H9 (cell line): Measurements from ENCODE around the gene YAE1. TPM values are rescaled to one million over a fixed set of nuclear protein-coding genes. Genes with fewer than 3 reads are reported as not detected.

ENCODE experiments used
- DNase-seq: peaks from one replicate; pipeline ENCODE4 v3.0.0-alpha.2; 2017
- H2AFZ ChIP-seq: one replicate; pipeline ENCODE4 v1.6.1; 2013; ENCODE audit warnings: mild to moderate bottlenecking, low read length, control low read depth, moderate library complexity
- H2AK5ac ChIP-seq: 2 replicates; pipeline ENCODE4 v1.6.1; 2013; ENCODE audit warnings: low read length, control low read depth, mixed read lengths; ENCODE audit not compliant: insufficient read length
- H2BK120ac ChIP-seq: one replicate; pipeline ENCODE4 v1.6.1; 2013; ENCODE audit warnings: low read depth, mild to moderate bottlenecking, low read length, control low read depth, inconsistent platforms; ENCODE audit not compliant: poor library complexity, severe bottlenecking
- H2BK12ac ChIP-seq: 2 replicates; pipeline ENCODE4 v1.6.1; 2013; ENCODE audit warnings: low read length, control low read depth, mixed read lengths, low read depth; ENCODE audit not compliant: insufficient read length
- H2BK15ac ChIP-seq: 2 replicates; pipeline ENCODE4 v1.6.1; 2013; ENCODE audit warnings: low read depth, low read length, control low read depth
- H2BK20ac ChIP-seq: one replicate; pipeline ENCODE4 v1.6.1; 2013; ENCODE audit warnings: low read depth, mild to moderate bottlenecking, low read length, control low read depth, inconsistent platforms; ENCODE audit not compliant: poor library complexity, severe bottlenecking
- H2BK5ac ChIP-seq: 2 replicates; pipeline ENCODE4 v1.6.1; 2013; ENCODE audit warnings: low read length, control low read depth, mixed read lengths; ENCODE audit not compliant: insufficient read length
- H3K14ac ChIP-seq: 2 replicates; pipeline ENCODE4 v1.6.1; 2013; ENCODE audit warnings: low read length, control low read depth; ENCODE audit not compliant: insufficient read depth
- H3K18ac ChIP-seq: 2 replicates; pipeline ENCODE4 v1.6.1; 2013; ENCODE audit warnings: low read depth, mild to moderate bottlenecking, mixed read lengths, low read length, control low read depth; ENCODE audit not compliant: insufficient read length
- H3K23ac ChIP-seq: 2 replicates; pipeline ENCODE4 v1.6.1; 2013; ENCODE audit warnings: low read length, control low read depth, mixed read lengths, low read depth; ENCODE audit not compliant: insufficient read length
- H3K23me2 ChIP-seq: 2 replicates; pipeline ENCODE4 v1.6.1; 2013; ENCODE audit warnings: low read depth, mild to moderate bottlenecking, mixed read lengths, low read length, control low read depth; ENCODE audit not compliant: insufficient read length, poor library complexity, severe bottlenecking
- H3K27ac ChIP-seq: 2 replicates; pipeline ENCODE4 v1.5.1; 2013; ENCODE audit warnings: low read length, control low read depth, mixed read lengths, low read depth; ENCODE audit not compliant: insufficient read length
- H3K27me3 ChIP-seq: 2 replicates; pipeline ENCODE4 v1.6.1; 2013; ENCODE audit warnings: low read length, control low read depth, inconsistent platforms; ENCODE audit not compliant: insufficient read depth
- H3K4ac ChIP-seq: 2 replicates; pipeline ENCODE4 v1.6.1; 2013; ENCODE audit warnings: low read depth, mild to moderate bottlenecking, control low read depth, inconsistent platforms, low read length, moderate library complexity
- H3K4me1 ChIP-seq: 2 replicates; pipeline ENCODE4 v1.6.1; 2013; ENCODE audit warnings: low read length, control low read depth, inconsistent platforms; ENCODE audit not compliant: insufficient read depth
- H3K4me2 ChIP-seq: 2 replicates; pipeline ENCODE4 v1.6.1; 2013; ENCODE audit warnings: low read length, control low read depth, mixed read lengths; ENCODE audit not compliant: insufficient read length, insufficient read depth
- H3K56ac ChIP-seq: 2 replicates; pipeline ENCODE4 v1.6.1; 2013; ENCODE audit warnings: low read depth, mild to moderate bottlenecking, mixed read lengths, low read length, control low read depth; ENCODE audit not compliant: insufficient read length
- H3K79me1 ChIP-seq: 2 replicates; pipeline ENCODE4 v1.6.1; 2013; ENCODE audit warnings: low read depth, mild to moderate bottlenecking, moderate library complexity, low read length, control low read depth, inconsistent platforms; ENCODE audit not compliant: insufficient read depth, poor library complexity, severe bottlenecking
- H3K79me2 ChIP-seq: 2 replicates; pipeline ENCODE4 v1.6.1; 2013; ENCODE audit warnings: low read length, control low read depth, inconsistent platforms; ENCODE audit not compliant: insufficient read depth
- H3K9ac ChIP-seq: 2 replicates; pipeline ENCODE4 v1.6.1; 2013; ENCODE audit warnings: low read length, control low read depth, mixed read lengths; ENCODE audit not compliant: insufficient read length; ENCODE audit errors: extremely low read depth
- H3K9me3 ChIP-seq: one replicate; pipeline ENCODE4 v1.6.1; 2013; ENCODE audit warnings: low read depth, low read length, inconsistent platforms; ENCODE audit not compliant: control insufficient read depth
- H3T11ph ChIP-seq: one replicate; pipeline ENCODE4 v1.6.1; 2013; ENCODE audit warnings: mild to moderate bottlenecking, low read length, control low read depth, inconsistent platforms
- H4K20me1 ChIP-seq: one replicate; pipeline ENCODE4 v1.6.1; 2013; ENCODE audit not compliant: control insufficient read depth, insufficient read length, insufficient read depth
- H4K5ac ChIP-seq: 2 replicates; pipeline ENCODE4 v1.6.1; 2013; ENCODE audit warnings: low read depth, mild to moderate bottlenecking, mixed read lengths, low read length, control low read depth; ENCODE audit not compliant: insufficient read length
- H4K8ac ChIP-seq: replicated peaks from 2 replicates; pipeline ENCODE4 v1.6.1; 2013; ENCODE audit warnings: low read length, control low read depth, mixed read lengths, low read depth; ENCODE audit not compliant: insufficient read length
- H4K91ac ChIP-seq: 2 replicates; pipeline ENCODE4 v1.6.1; 2013; ENCODE audit warnings: low read depth, mild to moderate bottlenecking, moderate library complexity, mixed read lengths, low read length, control low read depth; ENCODE audit not compliant: insufficient read length
- H3K27ac Mint-ChIP-seq, 3 experiments: 2 replicates in 2 of 3; 3 replicates in 1 of 3; pipeline ENCODE4 v1.8.0; 2020 to 2021; ENCODE audit warnings: mixed read lengths in 3 of 3, mild to moderate bottlenecking in 1 of 3, moderate library complexity in 1 of 3
- H3K27me3 Mint-ChIP-seq: 2 replicates; pipeline ENCODE4 v1.8.0; 2021; ENCODE audit warnings: low read depth, mild to moderate bottlenecking, moderate library complexity, mixed read lengths
- H3K36me3 Mint-ChIP-seq, 3 experiments: 2 replicates in 2 of 3; 3 replicates in 1 of 3; pipeline ENCODE4 v1.8.0; 2020 to 2021; ENCODE audit warnings: low read depth in 3 of 3, mixed read lengths in 3 of 3; ENCODE audit not compliant: insufficient read depth in 1 of 3
- H3K4me1 Mint-ChIP-seq, 2 experiments: 2 replicates each; pipeline ENCODE4 v1.8.0; 2020; ENCODE audit warnings: mixed read lengths in 2 of 2
- H3K4me3 Mint-ChIP-seq, 2 experiments: 2 replicates in 1 of 2; 3 replicates in 1 of 2; pipeline ENCODE4 v1.8.0; 2020 to 2021; ENCODE audit warnings: mild to moderate bottlenecking in 2 of 2, mixed read lengths in 2 of 2, moderate library complexity in 1 of 2
- H3K9me3 Mint-ChIP-seq, 2 experiments: 2 replicates in 1 of 2; 3 replicates in 1 of 2; pipeline ENCODE4 v1.8.0; 2020; ENCODE audit warnings: mild to moderate bottlenecking in 2 of 2, mixed read lengths in 2 of 2, moderate library complexity in 1 of 2
- CTCF ChIP-seq: fragments of 200-600 bp; sonication (generic); conservative IDR thresholded peaks from 3 replicates; pipeline ENCODE4 v1.8.0; 2021; ENCODE audit warnings: antibody characterized with exemption, mild to moderate bottlenecking
- WGBS: extraction: QIAGEN DNeasy Blood & Tissue Kit; methylation state at CpG from one replicate; pipeline ENCODE4 v1.1.7; 2013; ENCODE audit warnings: missing lambda C conversion rate, low lambda C conversion rate, mixed read lengths; ENCODE audit not compliant: insufficient read length; ENCODE audit errors: extremely low coverage; 5-methylcytosine and 5-hydroxymethylcytosine counted together
- total RNA-seq: library from RNA; stranded (reverse); gene quantifications from 2 replicates; pipeline ENCODE4 v1.2.1, GENCODE V29; 2021

Gene YAE1
- total RNA-seq, 1 experiment from 2014 or later: 28.8 TPM

GRCh38 chr7:39532832-39533231, 33.4 kb upstream of the YAE1 start:
- Histone ChIP-seq H2BK5ac (no peak overlapping the region), H3K14ac (no peak overlapping the region), H3K79me1 (no peaks in the 10 kb centered on the region), H3K23ac (no peak overlapping the region), H3K18ac (no peak overlapping the region), H2BK12ac (no peak overlapping the region), H3K4me2 (no peak overlapping the region), H2BK15ac (no peak overlapping the region), H4K8ac (no peak overlapping the region), H3K23me2 (no peaks in the 10 kb centered on the region), H2BK20ac (no peak overlapping the region), H4K5ac (no peak overlapping the region), H3K79me2 (no peaks in the 10 kb centered on the region), H2AK5ac (no peak overlapping the region), H2BK120ac (no peak overlapping the region), H3K56ac (no peak overlapping the region), H3K27me3 (no peaks in the 10 kb centered on the region), H3K9ac (no peak overlapping the region), H3K4ac (no peak overlapping the region), H3T11ph (no peak overlapping the region), H4K91ac (no peak overlapping the region), H2AFZ (no peak overlapping the region), H3K27ac (no peak overlapping the region), H3K4me1 (peaks cover 6% of the 10 kb centered on the region; the same call in 1 of the 2 replicates), H4K20me1 (no peaks in the 10 kb centered on the region), H3K9me3 (no peaks in the 10 kb centered on the region)
- no peak overlapping the region for H3K4me3 Mint-ChIP-seq
- H3K4me1 Mint-ChIP-seq: peaks cover 13 to 22% of the 10 kb centered on the region in 2 experiments
- no peak for DNase-seq
- no peaks in the 10 kb centered on the region for H3K9me3 Mint-ChIP-seq
- TF ChIP-seq CTCF: no peak
- no peak overlapping the region for H3K27ac Mint-ChIP-seq
- no CpG with 5 or more reads among the region's 4 CpGs for WGBS
- H3K36me3 Mint-ChIP-seq: no peaks in the 10 kb centered on the region
- no peaks in the 10 kb centered on the region; the same call in 1 of the 2 replicates for H3K27me3 Mint-ChIP-seq
